Endodermal cell (in vitro differentiated cells): Measurements from ENCODE around the gene SLC24A4. TPM values are rescaled to one million over a fixed set of nuclear protein-coding genes. Genes with fewer than 3 reads are reported as not detected.

Source experiments
- DNase-seq: peaks from one replicate; pipeline ENCODE4 v3.0.0-alpha.2; 2017
- H3K27ac ChIP-seq: 2 replicates; pipeline ENCODE4 v1.5.1; 2013; ENCODE audit warnings: mild to moderate bottlenecking, low read depth, low read length, moderate library complexity
- H3K27me3 ChIP-seq: 2 replicates; pipeline ENCODE4 v1.6.1; 2013; ENCODE audit warnings: mild to moderate bottlenecking, low read length, moderate library complexity; ENCODE audit not compliant: insufficient read depth, control insufficient read depth, poor library complexity, severe bottlenecking
- H3K36me3 ChIP-seq: 2 replicates; pipeline ENCODE4 v1.7.0; 2013; ENCODE audit warnings: mild to moderate bottlenecking, low read length, moderate library complexity; ENCODE audit not compliant: control insufficient read depth, insufficient read depth
- H3K4me1 ChIP-seq: one replicate; pipeline ENCODE4 v1.7.0; 2013; ENCODE audit warnings: low read length; ENCODE audit not compliant: control insufficient read depth, insufficient read depth
- H3K4me3 ChIP-seq: 2 replicates; pipeline ENCODE4 v1.5.1; 2013; ENCODE audit warnings: mild to moderate bottlenecking, low read length, moderate library complexity
- H3K9ac ChIP-seq: 2 replicates; pipeline ENCODE4 v1.6.1; 2013; ENCODE audit warnings: mild to moderate bottlenecking, low read length, moderate library complexity; ENCODE audit not compliant: poor library complexity, severe bottlenecking; ENCODE audit errors: extremely low read depth
- H3K9me3 ChIP-seq: 2 replicates; pipeline ENCODE4 v1.6.1; 2013; ENCODE audit warnings: mild to moderate bottlenecking, low read length, moderate library complexity; ENCODE audit not compliant: control insufficient read depth
- H3K27ac Mint-ChIP-seq: 2 replicates; pipeline ENCODE4 v1.8.0; 2020; ENCODE audit warnings: mixed read lengths
- H3K27me3 Mint-ChIP-seq: 2 replicates; pipeline ENCODE4 v1.8.0; 2021; ENCODE audit warnings: mild to moderate bottlenecking, mixed read lengths; ENCODE audit not compliant: insufficient read depth
- H3K36me3 Mint-ChIP-seq: 2 replicates; pipeline ENCODE4 v1.8.0; 2020; ENCODE audit warnings: low read depth, mixed read lengths
- H3K4me1 Mint-ChIP-seq: 2 replicates; pipeline ENCODE4 v1.8.0; 2020; ENCODE audit warnings: mixed read lengths
- H3K4me3 Mint-ChIP-seq: 2 replicates; pipeline ENCODE4 v1.8.0; 2020; ENCODE audit warnings: mild to moderate bottlenecking, moderate library complexity, mixed read lengths
- H3K9me3 Mint-ChIP-seq: 2 replicates; pipeline ENCODE4 v1.8.0; 2020; ENCODE audit warnings: mild to moderate bottlenecking, mixed read lengths
- WGBS, 2 experiments: methylation state at CpG; one replicate each; pipeline versions ENCODE4 v1.1.5 to v1.1.7; 2013; ENCODE audit warnings: missing lambda C conversion rate in 2 of 2, mixed read lengths in 1 of 2; ENCODE audit not compliant: insufficient coverage in 1 of 2, insufficient read length in 1 of 2; 5-methylcytosine and 5-hydroxymethylcytosine counted together
- total RNA-seq, 2 donors: library from RNA; stranded (reverse); fragmentation: NEBNext Ultra II Directional in 1 of 2; extraction: Animal tissue kit (Norgen Biotek cat#: 25700) in 1 of 2; gene quantifications; 2 replicates in 1 of 2; 3 replicates in 1 of 2; pipeline ENCODE4 v1.2.1, GENCODE V29; 2021
- TF ChIP-seq, protein P1 (sequence below): fragments of 200-600 bp; sonication (generic); conservative IDR thresholded peaks from 2 replicates; pipeline ENCODE4 v1.5.0; 2021; ENCODE audit warnings: antibody characterized with exemption, mild to moderate bottlenecking

Gene SLC24A4
- total RNA-seq, 2 donors from 2014 or later, result 0.09 to 0.29 TPM

DNA sequence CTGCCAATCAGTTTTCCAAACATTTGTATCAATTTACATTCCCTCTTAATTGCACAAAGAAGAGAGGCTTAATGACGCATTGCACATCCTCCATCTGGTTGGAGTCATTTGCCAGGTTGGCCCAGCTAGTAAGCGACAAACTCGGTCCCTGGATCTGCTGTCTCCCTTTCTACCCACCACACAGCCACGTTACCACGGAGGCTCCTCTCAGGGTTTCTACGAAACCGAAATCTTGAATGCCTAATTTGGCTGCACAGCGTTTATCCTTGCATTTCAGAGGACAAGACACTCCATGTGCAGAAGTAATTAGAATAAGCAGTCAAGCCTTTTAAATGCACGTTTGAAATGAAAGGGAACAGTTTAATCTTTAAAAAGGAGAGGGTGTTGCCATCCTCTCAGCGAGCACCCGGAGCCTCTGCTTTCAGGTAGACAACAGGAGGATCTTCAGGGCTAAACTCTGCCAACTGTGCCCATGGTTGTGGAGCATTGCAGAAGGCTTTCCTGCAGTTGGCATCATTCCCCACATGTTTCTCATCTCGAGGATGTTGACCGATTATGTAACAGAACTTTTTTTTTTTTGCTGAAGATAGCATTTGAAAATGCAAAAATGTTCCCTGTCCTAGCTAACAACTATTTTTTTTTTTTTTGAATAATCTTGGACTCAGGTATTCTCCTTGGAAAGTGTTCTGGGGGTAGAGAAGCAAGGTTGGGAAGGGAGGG is 37.8 kb downstream of the SLC24A4 start:
- Histone ChIP-seq H3K27me3 (peaks cover 55% of the 10 kb centered on the region), H3K9me3 (no peaks in the 10 kb centered on the region), H3K36me3 (no peaks in the 10 kb centered on the region), H3K9ac (no peak overlapping the region), H3K27ac (no peak overlapping the region), H3K4me3 (no peak overlapping the region), H3K4me1 (no peaks in the 10 kb centered on the region)
- Mint-ChIP-seq H3K27me3 (peaks cover 76% of the 10 kb centered on the region), H3K36me3 (no peaks in the 10 kb centered on the region), H3K4me3 (no peak overlapping the region), H3K4me1 (no peaks in the 10 kb centered on the region), H3K27ac (no peak overlapping the region), H3K9me3 (no peaks in the 10 kb centered on the region)
- 79 to 86% methylated on average over 11 to 13 of the region's 13 CpGs for WGBS, 2 experiments
- TF ChIP-seq, protein P1, sequence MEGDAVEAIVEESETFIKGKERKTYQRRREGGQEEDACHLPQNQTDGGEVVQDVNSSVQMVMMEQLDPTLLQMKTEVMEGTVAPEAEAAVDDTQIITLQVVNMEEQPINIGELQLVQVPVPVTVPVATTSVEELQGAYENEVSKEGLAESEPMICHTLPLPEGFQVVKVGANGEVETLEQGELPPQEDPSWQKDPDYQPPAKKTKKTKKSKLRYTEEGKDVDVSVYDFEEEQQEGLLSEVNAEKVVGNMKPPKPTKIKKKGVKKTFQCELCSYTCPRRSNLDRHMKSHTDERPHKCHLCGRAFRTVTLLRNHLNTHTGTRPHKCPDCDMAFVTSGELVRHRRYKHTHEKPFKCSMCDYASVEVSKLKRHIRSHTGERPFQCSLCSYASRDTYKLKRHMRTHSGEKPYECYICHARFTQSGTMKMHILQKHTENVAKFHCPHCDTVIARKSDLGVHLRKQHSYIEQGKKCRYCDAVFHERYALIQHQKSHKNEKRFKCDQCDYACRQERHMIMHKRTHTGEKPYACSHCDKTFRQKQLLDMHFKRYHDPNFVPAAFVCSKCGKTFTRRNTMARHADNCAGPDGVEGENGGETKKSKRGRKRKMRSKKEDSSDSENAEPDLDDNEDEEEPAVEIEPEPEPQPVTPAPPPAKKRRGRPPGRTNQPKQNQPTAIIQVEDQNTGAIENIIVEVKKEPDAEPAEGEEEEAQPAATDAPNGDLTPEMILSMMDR, result no peak
- no peak for DNase-seq

DNA sequence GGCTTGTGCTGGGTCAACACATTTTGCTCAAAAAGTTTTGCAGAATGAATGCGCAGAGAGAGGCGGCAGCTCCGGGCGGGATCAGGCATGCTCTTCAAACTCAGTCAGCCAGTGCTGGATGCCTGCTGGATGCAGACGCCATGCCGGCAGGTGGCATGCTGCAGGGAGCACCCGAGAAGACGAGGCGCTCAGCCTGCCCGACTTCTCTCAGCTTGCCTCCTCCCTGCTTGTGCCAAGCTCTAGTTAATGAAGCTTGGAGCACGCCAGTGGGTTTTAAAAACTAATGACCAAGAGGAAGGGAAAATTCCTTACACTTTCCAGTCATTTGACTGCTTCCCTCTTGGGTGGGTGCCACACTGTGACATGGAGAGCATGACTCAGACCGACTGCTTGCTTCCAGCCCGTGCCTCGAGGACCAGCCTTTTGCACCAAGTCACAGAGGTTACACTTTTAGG is 39.8 kb downstream of the SLC24A4 start:
- WGBS, 2 experiments, result 94% methylated on average over 11 to 14 of the region's 14 CpGs
- Mint-ChIP-seq H3K4me3 (no peak overlapping the region), H3K27me3 (peaks cover 66% of the 10 kb centered on the region), H3K27ac (no peak overlapping the region), H3K9me3 (no peaks in the 10 kb centered on the region), H3K4me1 (no peaks in the 10 kb centered on the region), H3K36me3 (no peaks in the 10 kb centered on the region)
- H3K36me3 ChIP-seq, result no peaks in the 10 kb centered on the region
- peaks cover 37% of the 10 kb centered on the region for H3K27me3 ChIP-seq
- H3K27ac ChIP-seq, result no peak overlapping the region
- no peak for DNase-seq
- H3K4me1 ChIP-seq, result no peaks in the 10 kb centered on the region
- no peak overlapping the region for H3K9ac ChIP-seq
- H3K4me3 ChIP-seq, result no peak overlapping the region
- H3K9me3 ChIP-seq, result no peaks in the 10 kb centered on the region
- TF ChIP-seq, protein P1, result no peak

DNA sequence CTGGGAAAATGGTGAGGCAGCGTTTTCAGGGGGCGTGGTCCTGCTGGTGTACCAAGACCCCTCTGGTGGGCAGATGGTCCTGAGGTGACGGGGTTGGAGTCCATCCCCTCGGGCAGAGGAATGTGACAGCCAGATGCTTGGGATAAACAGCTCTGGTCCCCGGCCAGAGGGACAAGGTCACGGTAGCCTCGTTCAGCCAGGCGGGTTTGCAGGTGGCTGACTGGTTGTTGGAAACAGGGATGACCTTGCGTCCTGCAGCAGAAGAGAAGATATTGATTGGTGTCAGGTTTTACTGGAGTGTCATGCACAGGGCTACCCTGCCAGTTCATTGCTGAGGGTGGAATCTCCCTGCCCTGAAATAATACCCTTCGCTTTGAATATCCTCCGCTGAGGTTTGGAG is 43.3 kb downstream of the SLC24A4 start:
- peaks cover 3% of the 10 kb centered on the region for H3K9me3 Mint-ChIP-seq
- WGBS, 2 experiments, result 88 to 93% methylated on average over 9 to 11 of the region's 11 CpGs

More for the DNA sequence above, 43.3 kb downstream of the SLC24A4 start:
- no peaks in the 10 kb centered on the region for H3K4me1 ChIP-seq
- Mint-ChIP-seq H3K27me3 (peaks cover 57% of the 10 kb centered on the region), H3K36me3 (no peaks in the 10 kb centered on the region), H3K4me3 (no peak overlapping the region), H3K27ac (no peak overlapping the region), H3K4me1 (no peaks in the 10 kb centered on the region)
- H3K4me3 ChIP-seq, result no peak overlapping the region
- no peak overlapping the region for H3K9ac ChIP-seq
- H3K27me3 ChIP-seq, result peaks cover 25% of the 10 kb centered on the region
- no peak overlapping the region for H3K27ac ChIP-seq
- DNase-seq, result no peak
- TF ChIP-seq, protein P1, result no peak
- no peaks in the 10 kb centered on the region for H3K36me3 ChIP-seq
- H3K9me3 ChIP-seq, result no peaks in the 10 kb centered on the region
